ENCODE results near the gene ENDOV. TPM values are rescaled to one million over a fixed set of nuclear protein-coding genes. Genes with fewer than 3 reads are reported as not detected.

Gene ENDOV
- polyA plus RNA-seq, 1 experiment: 18.1 TPM

- CTCF ChIA-PET: no interaction called here
Observed at GRCh38 chr17:80449194-80449929, 34.4 kb downstream of the ENDOV start.

GRCh38 chr17:80449930-80450576, 35.1 kb downstream of the ENDOV start:
- ChIA-PET CTCF (no interaction called here), POLR2A (interaction anchor here (0.7 kb wide), 1 partner anchor 201 kb away, joined by 3 read pairs; no protein-coding TSS in a partner anchor)
- DNase-seq (ENCODE audit: low read depth, low spot score): peak; percentile 36
- Histone ChIP-seq H3K27me3 (ENCODE audit: control insufficient read depth, insufficient read depth, low read length) (peaks cover 3% of the 10 kb centered on the region), H3K27ac (ENCODE audit: low read depth, low read length) (peak overlapping the region; percentile 82), H3K4me3 (ENCODE audit: low read depth, low read length) (no peak overlapping the region), H3K9me3 (ENCODE audit: control insufficient read depth, insufficient read depth, low read length) (peaks cover 13% of the 10 kb centered on the region; the same call in 1 of the 2 replicates)
- TF ChIP-seq CTCF (IDR thresholded peaks at IDR 0.05; ENCODE audit: low read depth, low read length): no peak

More at GRCh38 chr17:80449194-80449929, 34.4 kb downstream of the ENDOV start:
- TF ChIP-seq CTCF (IDR thresholded peaks at IDR 0.05; ENCODE audit: low read depth, low read length): no peak
- DNase-seq (ENCODE audit: low read depth, low spot score): no peak
- POLR2A ChIA-PET: interaction anchor here (0.6 kb wide), 1 partner anchor 306 kb away, joined by 10 read pairs; no protein-coding TSS in a partner anchor
- Histone ChIP-seq H3K9me3 (ENCODE audit: control insufficient read depth, insufficient read depth, low read length) (peaks cover 13% of the 10 kb centered on the region; the same call in 1 of the 2 replicates), H3K4me3 (ENCODE audit: low read depth, low read length) (no peak overlapping the region), H3K27ac (ENCODE audit: low read depth, low read length) (peak overlapping the region; percentile 82), H3K27me3 (ENCODE audit: control insufficient read depth, insufficient read depth, low read length) (peaks cover 5% of the 10 kb centered on the region)

GRCh38 chr17:80451104-80451775, 36.3 kb downstream of the ENDOV start:
- POLR2A ChIA-PET: no interaction called here

GRCh38 chr17:80452173-80452915, 37.4 kb downstream of the ENDOV start:
- CTCF ChIA-PET: no interaction called here
- peaks cover 3% of the 10 kb centered on the region for H3K27me3 ChIP-seq (ENCODE audit: control insufficient read depth, insufficient read depth, low read length)
- no peak overlapping the region for H3K4me3 ChIP-seq (ENCODE audit: low read depth, low read length)
- TF ChIP-seq CTCF (IDR thresholded peaks at IDR 0.05; ENCODE audit: low read depth, low read length): no peak
- DNase-seq (ENCODE audit: low read depth, low spot score): no peak
- POLR2A ChIA-PET: no interaction called here
- no peak overlapping the region for H3K27ac ChIP-seq (ENCODE audit: low read depth, low read length)
- peaks cover 13% of the 10 kb centered on the region; the same call in 1 of the 2 replicates for H3K9me3 ChIP-seq (ENCODE audit: control insufficient read depth, insufficient read depth, low read length)

More at GRCh38 chr17:80451104-80451775, 36.3 kb downstream of the ENDOV start:
- CTCF ChIA-PET: no interaction called here
- Histone ChIP-seq H3K27me3 (ENCODE audit: control insufficient read depth, insufficient read depth, low read length) (peaks cover 3% of the 10 kb centered on the region), H3K27ac (ENCODE audit: low read depth, low read length) (peak overlapping the region; percentile 82), H3K9me3 (ENCODE audit: control insufficient read depth, insufficient read depth, low read length) (peaks cover 13% of the 10 kb centered on the region; the same call in 1 of the 2 replicates), H3K4me3 (ENCODE audit: low read depth, low read length) (no peak overlapping the region)
- TF ChIP-seq CTCF (IDR thresholded peaks at IDR 0.05; ENCODE audit: low read depth, low read length): no peak
- no peak for DNase-seq (ENCODE audit: low read depth, low spot score)

Data from AG04450 (cell line).